Measurements from ENCODE around the gene NHSL2.

DNA sequence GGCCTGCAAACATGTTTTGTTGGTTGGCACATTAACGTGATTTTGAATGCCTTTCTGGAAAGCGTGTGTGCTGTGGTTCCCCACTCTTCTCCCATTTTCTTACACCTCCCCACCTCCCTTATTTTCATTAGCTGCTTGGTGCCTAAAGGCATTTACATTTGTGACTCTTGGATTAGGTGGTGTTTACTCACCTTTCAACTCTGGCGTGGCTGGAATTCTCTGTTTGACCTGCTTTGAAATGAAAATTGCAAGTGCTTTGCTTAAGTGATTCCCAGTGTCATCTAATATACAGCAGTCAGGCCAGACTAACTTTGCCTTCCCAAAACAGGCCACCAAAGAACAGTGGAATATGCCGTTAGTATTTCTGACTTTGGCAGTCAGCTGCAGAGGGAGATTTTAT is 80.5 kb downstream of the NHSL2 start:
- TF ChIP-seq MAX (IDR thresholded peaks at IDR 0.05) (no peak), TOPORS (CRISPR knock-in tag; IDR thresholded peaks at IDR 0.05) (no peak), ZBTB40 (IDR thresholded peaks at IDR 0.05) (no peak), ZBTB40 (CRISPR knock-in tag; IDR thresholded peaks at IDR 0.05) (no peak), ZKSCAN8 (CRISPR knock-in tag; IDR thresholded peaks at IDR 0.05; ENCODE audit: borderline replicate concordance) (no peak), POLR2A (IDR thresholded peaks at IDR 0.05; ENCODE audit: insufficient read depth in 1 of 2, low read depth in 2 of 2, low read length in 2 of 2) (no peak), JUN (CRISPR knock-in tag; IDR thresholded peaks at IDR 0.05) (no peak)

Measured in HepG2 (cell line).